GM12891 (cell line): Measurements from ENCODE around the gene SPECC1.
A peak's percentile ranks its signal among the peaks of the same experiment; 100 is the strongest.

ENCODE experiments used
- DNase-seq: peaks from one replicate; pipeline ENCODE4 v3.0.0; 2011; ENCODE audit warnings: low spot score; ENCODE audit not compliant: insufficient read length
- FAIRE-seq: peaks from 2 replicates; lab custom pipeline; 2011; peaks lifted over from hg19 to GRCh38; lab: Jason Lieb, UNC
- PAX5 ChIP-seq: IDR thresholded peaks from 2 replicates; pipeline ENCODE4 v1.6.1; 2011; ENCODE audit warnings: low read length, moderate library complexity, mild to moderate bottlenecking; ENCODE audit not compliant: insufficient read depth, severe bottlenecking
- POLR2A ChIP-seq: IDR thresholded peaks from 2 replicates; pipeline ENCODE4 v1.6.1; 2011; ENCODE audit warnings: low read depth, low read length, control low read depth
- POLR2AphosphoS5 ChIP-seq: IDR thresholded peaks from 2 replicates; pipeline ENCODE4 v1.6.1; 2011; ENCODE audit warnings: low read depth, low read length, control low read depth
- POU2F2 ChIP-seq: IDR thresholded peaks from 2 replicates; pipeline ENCODE4 v1.6.1; 2011; ENCODE audit warnings: low read depth, mild to moderate bottlenecking, control low read depth, low read length, moderate library complexity
- SPI1 ChIP-seq: IDR thresholded peaks from 2 replicates; pipeline ENCODE4 v1.6.1; 2011; ENCODE audit warnings: low read depth, low read length, control low read depth
- TAF1 ChIP-seq: IDR thresholded peaks from 2 replicates; pipeline ENCODE4 v1.6.1; 2011; ENCODE audit warnings: low read depth, low read length, control low read depth

The SPECC1 gene

GRCh38 chr17:20206068-20206467 is 196.9 kb downstream of the SPECC1 start:
- no peak for TF ChIP-seq POLR2AphosphoS5
- no peak for TF ChIP-seq PAX5
- TF ChIP-seq POU2F2: no peak
- no peak for TF ChIP-seq TAF1
- no peak for TF ChIP-seq SPI1
- TF ChIP-seq POLR2A: no peak
- FAIRE-seq (no peak), DNase-seq (no peak)

- no peak for FAIRE-seq
- TF ChIP-seq PAX5: no peak
- TF ChIP-seq TAF1: no peak
- no peak for TF ChIP-seq POLR2AphosphoS5
- no peak for TF ChIP-seq SPI1
- TF ChIP-seq POU2F2: no peak
- TF ChIP-seq POLR2A: no peak
- DNase-seq: no peak
These were observed 197.4 kb downstream of the SPECC1 start for GRCh38 chr17:20206591-20206990.

- FAIRE-seq (peak; percentile 5), DNase-seq (no peak)
- TF ChIP-seq SPI1: no peak
- no peak for TF ChIP-seq POLR2AphosphoS5
- TF ChIP-seq POU2F2: no peak
- TF ChIP-seq TAF1: no peak
- TF ChIP-seq PAX5: no peak
- no peak for TF ChIP-seq POLR2A
These were observed 198.3 kb downstream of the SPECC1 start for GRCh38 chr17:20207262-20207985.

GRCh38 chr17:20208717-20209116 is 199.6 kb downstream of the SPECC1 start:
- no peak for FAIRE-seq
- no peak for DNase-seq
- TF ChIP-seq POLR2AphosphoS5 (no peak), TAF1 (no peak), SPI1 (no peak), POU2F2 (no peak), PAX5 (no peak), POLR2A (no peak)

DNA sequence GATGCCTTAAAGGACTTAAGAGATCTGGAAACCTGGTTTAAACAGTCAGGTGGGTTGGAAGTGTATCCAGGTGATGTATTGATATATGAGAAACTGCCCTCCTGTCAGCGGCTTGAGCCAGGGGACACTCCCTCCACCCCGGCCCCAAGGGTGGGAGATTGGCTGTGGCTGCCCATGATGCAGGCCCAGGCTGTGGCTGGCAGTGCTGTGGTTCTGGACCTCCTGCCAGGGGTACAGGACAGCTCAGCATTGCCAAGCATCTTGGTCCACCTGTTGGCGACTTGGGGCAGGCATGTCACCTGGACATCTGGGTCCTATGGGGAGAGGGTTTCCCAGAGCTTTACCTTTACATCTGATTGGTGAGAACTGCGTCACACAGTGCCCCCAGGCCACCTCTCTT is 201.0 kb downstream of the SPECC1 start:
- FAIRE-seq: no peak

GRCh38 chr17:20210614-20211013 is 201.5 kb downstream of the SPECC1 start:
- no peak for TF ChIP-seq POU2F2
- TF ChIP-seq POLR2A: no peak
- TF ChIP-seq SPI1: no peak
- no peak for TF ChIP-seq TAF1
- no peak for TF ChIP-seq PAX5
- TF ChIP-seq POLR2AphosphoS5: no peak
- FAIRE-seq (no peak), DNase-seq (no peak)

More for the DNA sequence above, 201.0 kb downstream of the SPECC1 start:
- no peak for TF ChIP-seq SPI1
- TF ChIP-seq POU2F2: no peak
- no peak for TF ChIP-seq POLR2AphosphoS5
- TF ChIP-seq POLR2A: no peak
- TF ChIP-seq TAF1: no peak
- TF ChIP-seq PAX5: no peak
- no peak for DNase-seq

DNA sequence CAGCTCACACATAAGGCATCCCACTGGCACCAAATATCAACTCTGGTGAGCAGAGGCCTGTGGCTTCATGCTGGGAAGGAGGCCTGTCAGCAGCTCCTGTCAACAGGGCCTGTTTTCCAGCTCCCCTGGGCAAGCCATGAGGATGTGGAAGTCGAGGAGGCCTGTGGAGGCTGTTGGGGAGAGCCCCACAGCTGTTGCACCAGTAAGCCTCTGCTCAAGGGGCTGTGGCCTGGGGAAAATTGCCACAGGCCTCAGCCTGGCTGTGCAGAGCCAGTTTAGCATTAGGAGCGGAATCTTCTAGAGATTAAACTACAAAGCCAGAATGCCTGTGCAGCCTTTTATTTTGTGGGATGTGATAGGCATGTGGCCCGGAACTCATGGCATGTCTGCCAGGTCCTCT is 202.1 kb downstream of the SPECC1 start:
- no peak for FAIRE-seq
- no peak for DNase-seq
- TF ChIP-seq POU2F2 (no peak), POLR2A (no peak)

DNA sequence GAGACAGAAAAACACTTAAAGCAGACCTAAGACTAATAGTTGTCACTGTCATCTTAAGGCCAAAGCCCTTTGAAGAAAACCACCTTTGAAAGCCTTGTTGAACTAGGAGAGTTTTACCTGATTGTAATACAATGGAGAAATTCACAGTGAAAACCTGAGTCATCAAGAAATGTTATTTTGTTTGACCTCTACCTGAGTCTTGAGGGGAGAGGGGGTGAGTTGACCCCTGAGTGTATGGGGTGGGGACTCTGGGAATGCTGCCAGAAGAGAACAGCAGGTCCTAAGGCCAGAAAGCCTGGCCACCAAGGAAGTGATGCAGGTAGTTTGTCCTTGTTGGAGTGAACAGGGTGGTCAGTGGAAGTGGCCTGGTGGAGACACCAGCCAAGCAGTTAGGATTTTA is 204.3 kb downstream of the SPECC1 start:
- DNase-seq (no peak), FAIRE-seq (no peak)
- TF ChIP-seq SPI1: no peak
- TF ChIP-seq POU2F2: no peak
- no peak for TF ChIP-seq POLR2AphosphoS5
- no peak for TF ChIP-seq POLR2A
- no peak for TF ChIP-seq TAF1
- TF ChIP-seq PAX5: no peak

GRCh38 chr17:20214794-20215193 is 205.6 kb downstream of the SPECC1 start:
- no peak for TF ChIP-seq POLR2A
- TF ChIP-seq SPI1: no peak
- no peak for TF ChIP-seq POU2F2
- no peak for TF ChIP-seq TAF1
- TF ChIP-seq PAX5: no peak
- no peak for TF ChIP-seq POLR2AphosphoS5
- FAIRE-seq (no peak), DNase-seq (no peak)

GRCh38 chr17:20216154-20216815 is 207.1 kb downstream of the SPECC1 start:
- DNase-seq (no peak), FAIRE-seq (no peak)

More at GRCh38 chr17:20216154-20216815, 207.1 kb downstream of the SPECC1 start:
- peak; percentile 75 for TF ChIP-seq SPI1
- no peak for TF ChIP-seq POLR2AphosphoS5
- no peak for TF ChIP-seq POLR2A
